A549 (cell line): ENCODE results near the gene CRELD1.

ENCODE experiments used
- CEBPB ChIP-seq, 2 experiments: fragments of >200 bp in 1 of 2; sonication (Bioruptor Twin) in 1 of 2; formaldehyde crosslinking in 1 of 2; IDR thresholded peaks; 2 replicates each; pipeline ENCODE4 v1.6.1; 2012 to 2016
- MAZ ChIP-seq: fragments of 150-350 bp; IDR thresholded peaks from 2 replicates; pipeline ENCODE4 v1.6.1; 2014; ENCODE audit warnings: antibody characterized with exemption, low read depth, low read length, borderline replicate concordance
- MYC ChIP-seq: IDR thresholded peaks from 2 replicates; pipeline ENCODE4 v1.6.1; 2012; ENCODE audit warnings: mild to moderate bottlenecking, inconsistent platforms, low read length, improper control_type of control experiment, borderline replicate concordance
- POLR2A ChIP-seq: IDR thresholded peaks from 2 replicates; pipeline ENCODE4 v1.6.1; 2012; ENCODE audit warnings: mild to moderate bottlenecking, low read length
- ZNF302 ChIP-seq: fragments of 250-450 bp; sonication (Bioruptor Pico); IDR thresholded peaks from 2 replicates; pipeline ENCODE4 v1.9.0; 2021; ENCODE audit warnings: inconsistent platforms, mild to moderate bottlenecking, moderate library complexity
- TF ChIP-seq, protein P1 (sequence below): fragments of >200 bp; sonication (Bioruptor Twin); formaldehyde crosslinking; IDR thresholded peaks from 3 replicates; pipeline ENCODE4 v1.5.1; 2016
- TF ChIP-seq, protein P2 (sequence below): IDR thresholded peaks from 2 replicates; pipeline ENCODE4 v1.6.1; 2012; ENCODE audit warnings: low read depth, borderline replicate concordance
- TF ChIP-seq, protein P3 (sequence below): fragments of 200-600 bp; sonication (generic); IDR thresholded peaks from 2 replicates; pipeline ENCODE4 v1.6.1; 2016; ENCODE audit warnings: antibody characterized with exemption, mild to moderate bottlenecking, moderate library complexity

DNA sequence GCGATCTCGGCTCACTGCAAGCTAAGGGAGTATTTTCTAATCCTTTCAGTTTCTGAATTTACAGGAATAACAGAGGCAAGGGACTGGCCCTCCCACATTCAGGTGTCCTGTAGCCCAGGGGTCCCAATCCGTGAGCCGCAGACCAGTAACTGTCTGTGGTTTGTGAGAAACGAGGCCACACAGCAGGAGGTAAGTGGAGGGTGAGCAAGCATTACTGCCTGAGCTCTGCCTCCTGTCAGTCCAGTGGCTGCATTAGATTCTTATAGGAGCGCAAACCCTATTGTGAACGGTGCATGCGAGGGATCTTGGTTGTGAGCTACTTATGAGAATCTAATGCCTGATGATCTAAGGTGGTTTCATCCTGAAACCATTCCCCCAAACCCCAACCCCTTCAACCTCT lies 21.8 kb upstream of the CRELD1 start:
- no peak for TF ChIP-seq CEBPB (IDR thresholded peaks at IDR 0.05)
- TF ChIP-seq, protein P1, sequence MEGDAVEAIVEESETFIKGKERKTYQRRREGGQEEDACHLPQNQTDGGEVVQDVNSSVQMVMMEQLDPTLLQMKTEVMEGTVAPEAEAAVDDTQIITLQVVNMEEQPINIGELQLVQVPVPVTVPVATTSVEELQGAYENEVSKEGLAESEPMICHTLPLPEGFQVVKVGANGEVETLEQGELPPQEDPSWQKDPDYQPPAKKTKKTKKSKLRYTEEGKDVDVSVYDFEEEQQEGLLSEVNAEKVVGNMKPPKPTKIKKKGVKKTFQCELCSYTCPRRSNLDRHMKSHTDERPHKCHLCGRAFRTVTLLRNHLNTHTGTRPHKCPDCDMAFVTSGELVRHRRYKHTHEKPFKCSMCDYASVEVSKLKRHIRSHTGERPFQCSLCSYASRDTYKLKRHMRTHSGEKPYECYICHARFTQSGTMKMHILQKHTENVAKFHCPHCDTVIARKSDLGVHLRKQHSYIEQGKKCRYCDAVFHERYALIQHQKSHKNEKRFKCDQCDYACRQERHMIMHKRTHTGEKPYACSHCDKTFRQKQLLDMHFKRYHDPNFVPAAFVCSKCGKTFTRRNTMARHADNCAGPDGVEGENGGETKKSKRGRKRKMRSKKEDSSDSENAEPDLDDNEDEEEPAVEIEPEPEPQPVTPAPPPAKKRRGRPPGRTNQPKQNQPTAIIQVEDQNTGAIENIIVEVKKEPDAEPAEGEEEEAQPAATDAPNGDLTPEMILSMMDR, result no peak
- no peak for TF ChIP-seq ZNF302 (CRISPR knock-in tag)
- TF ChIP-seq MAZ, result no peak
- TF ChIP-seq, protein P2, sequence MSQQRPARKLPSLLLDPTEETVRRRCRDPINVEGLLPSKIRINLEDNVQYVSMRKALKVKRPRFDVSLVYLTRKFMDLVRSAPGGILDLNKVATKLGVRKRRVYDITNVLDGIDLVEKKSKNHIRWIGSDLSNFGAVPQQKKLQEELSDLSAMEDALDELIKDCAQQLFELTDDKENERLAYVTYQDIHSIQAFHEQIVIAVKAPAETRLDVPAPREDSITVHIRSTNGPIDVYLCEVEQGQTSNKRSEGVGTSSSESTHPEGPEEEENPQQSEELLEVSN, result no peak
- no peak for TF ChIP-seq POLR2A
- no peak for TF ChIP-seq MYC
- TF ChIP-seq, protein P3, sequence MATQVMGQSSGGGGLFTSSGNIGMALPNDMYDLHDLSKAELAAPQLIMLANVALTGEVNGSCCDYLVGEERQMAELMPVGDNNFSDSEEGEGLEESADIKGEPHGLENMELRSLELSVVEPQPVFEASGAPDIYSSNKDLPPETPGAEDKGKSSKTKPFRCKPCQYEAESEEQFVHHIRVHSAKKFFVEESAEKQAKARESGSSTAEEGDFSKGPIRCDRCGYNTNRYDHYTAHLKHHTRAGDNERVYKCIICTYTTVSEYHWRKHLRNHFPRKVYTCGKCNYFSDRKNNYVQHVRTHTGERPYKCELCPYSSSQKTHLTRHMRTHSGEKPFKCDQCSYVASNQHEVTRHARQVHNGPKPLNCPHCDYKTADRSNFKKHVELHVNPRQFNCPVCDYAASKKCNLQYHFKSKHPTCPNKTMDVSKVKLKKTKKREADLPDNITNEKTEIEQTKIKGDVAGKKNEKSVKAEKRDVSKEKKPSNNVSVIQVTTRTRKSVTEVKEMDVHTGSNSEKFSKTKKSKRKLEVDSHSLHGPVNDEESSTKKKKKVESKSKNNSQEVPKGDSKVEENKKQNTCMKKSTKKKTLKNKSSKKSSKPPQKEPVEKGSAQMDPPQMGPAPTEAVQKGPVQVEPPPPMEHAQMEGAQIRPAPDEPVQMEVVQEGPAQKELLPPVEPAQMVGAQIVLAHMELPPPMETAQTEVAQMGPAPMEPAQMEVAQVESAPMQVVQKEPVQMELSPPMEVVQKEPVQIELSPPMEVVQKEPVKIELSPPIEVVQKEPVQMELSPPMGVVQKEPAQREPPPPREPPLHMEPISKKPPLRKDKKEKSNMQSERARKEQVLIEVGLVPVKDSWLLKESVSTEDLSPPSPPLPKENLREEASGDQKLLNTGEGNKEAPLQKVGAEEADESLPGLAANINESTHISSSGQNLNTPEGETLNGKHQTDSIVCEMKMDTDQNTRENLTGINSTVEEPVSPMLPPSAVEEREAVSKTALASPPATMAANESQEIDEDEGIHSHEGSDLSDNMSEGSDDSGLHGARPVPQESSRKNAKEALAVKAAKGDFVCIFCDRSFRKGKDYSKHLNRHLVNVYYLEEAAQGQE, result no peak
